ENCODE measurements around the gene CHAF1B.

The CHAF1B gene

DNA sequence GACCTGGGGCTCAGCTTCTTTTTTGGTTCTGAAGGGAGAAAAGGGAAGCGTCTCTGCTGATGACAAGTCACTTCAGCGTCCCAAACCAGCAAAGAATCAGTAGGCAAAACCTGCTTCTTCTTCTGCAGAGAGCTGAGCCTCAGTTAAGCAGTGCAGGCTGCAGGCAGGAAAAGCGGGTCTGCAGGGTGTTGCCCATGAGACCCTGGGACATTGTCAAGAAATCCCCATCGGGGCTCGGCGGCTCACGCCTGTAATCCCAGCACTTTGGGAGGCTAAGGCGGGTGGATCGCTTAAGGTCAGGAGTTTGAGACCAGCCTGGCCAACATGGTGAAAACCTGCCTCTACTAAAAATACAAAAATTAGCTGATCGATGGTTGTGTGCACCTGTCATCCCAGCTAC, 78.0 kb downstream of the CHAF1B start:
- no peak for DNase-seq (ENCODE audit: insufficient read length, low spot score)
- FAIRE-seq = no peak
- TF ChIP-seq, protein P1, sequence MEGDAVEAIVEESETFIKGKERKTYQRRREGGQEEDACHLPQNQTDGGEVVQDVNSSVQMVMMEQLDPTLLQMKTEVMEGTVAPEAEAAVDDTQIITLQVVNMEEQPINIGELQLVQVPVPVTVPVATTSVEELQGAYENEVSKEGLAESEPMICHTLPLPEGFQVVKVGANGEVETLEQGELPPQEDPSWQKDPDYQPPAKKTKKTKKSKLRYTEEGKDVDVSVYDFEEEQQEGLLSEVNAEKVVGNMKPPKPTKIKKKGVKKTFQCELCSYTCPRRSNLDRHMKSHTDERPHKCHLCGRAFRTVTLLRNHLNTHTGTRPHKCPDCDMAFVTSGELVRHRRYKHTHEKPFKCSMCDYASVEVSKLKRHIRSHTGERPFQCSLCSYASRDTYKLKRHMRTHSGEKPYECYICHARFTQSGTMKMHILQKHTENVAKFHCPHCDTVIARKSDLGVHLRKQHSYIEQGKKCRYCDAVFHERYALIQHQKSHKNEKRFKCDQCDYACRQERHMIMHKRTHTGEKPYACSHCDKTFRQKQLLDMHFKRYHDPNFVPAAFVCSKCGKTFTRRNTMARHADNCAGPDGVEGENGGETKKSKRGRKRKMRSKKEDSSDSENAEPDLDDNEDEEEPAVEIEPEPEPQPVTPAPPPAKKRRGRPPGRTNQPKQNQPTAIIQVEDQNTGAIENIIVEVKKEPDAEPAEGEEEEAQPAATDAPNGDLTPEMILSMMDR (IDR thresholded peaks at IDR 0.05; ENCODE audit: insufficient read depth, missing control alignments) = no peak

GRCh38 chr21:36463991-36464390, 78.8 kb downstream of the CHAF1B start:
- TF ChIP-seq, protein P1 (IDR thresholded peaks at IDR 0.05; ENCODE audit: insufficient read depth, missing control alignments) = no peak
- no peak for FAIRE-seq
- DNase-seq (ENCODE audit: insufficient read length, low spot score) = no peak

DNA sequence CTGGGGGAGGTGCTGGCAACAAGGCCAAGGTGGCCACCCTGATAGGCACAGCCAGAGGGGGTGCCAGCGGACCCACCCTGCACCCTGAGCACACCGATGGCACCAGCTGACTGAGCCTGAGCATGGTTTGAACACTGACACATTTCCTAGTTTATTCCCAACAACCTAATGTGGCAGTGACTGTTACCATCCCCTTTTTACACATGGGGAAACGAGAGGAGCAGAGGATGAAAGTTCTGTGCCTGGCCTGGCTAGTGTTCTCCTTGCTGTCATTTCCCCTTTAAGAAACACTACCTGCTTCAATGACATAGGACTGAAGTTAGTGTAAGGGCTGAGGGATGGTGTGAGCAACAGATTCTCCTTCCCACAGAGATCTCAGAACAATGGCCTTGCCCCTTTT, 79.4 kb downstream of the CHAF1B start:
- TF ChIP-seq, protein P1 (IDR thresholded peaks at IDR 0.05; ENCODE audit: insufficient read depth, missing control alignments) = no peak
- DNase-seq (ENCODE audit: insufficient read length, low spot score) (no peak), FAIRE-seq (no peak)

- FAIRE-seq (no peak), DNase-seq (ENCODE audit: insufficient read length, low spot score) (no peak)
- TF ChIP-seq, protein P1 (IDR thresholded peaks at IDR 0.05; ENCODE audit: insufficient read depth, missing control alignments) = no peak
Measured at GRCh38 chr21:36465478-36465877, 80.3 kb downstream of the CHAF1B start.

DNA sequence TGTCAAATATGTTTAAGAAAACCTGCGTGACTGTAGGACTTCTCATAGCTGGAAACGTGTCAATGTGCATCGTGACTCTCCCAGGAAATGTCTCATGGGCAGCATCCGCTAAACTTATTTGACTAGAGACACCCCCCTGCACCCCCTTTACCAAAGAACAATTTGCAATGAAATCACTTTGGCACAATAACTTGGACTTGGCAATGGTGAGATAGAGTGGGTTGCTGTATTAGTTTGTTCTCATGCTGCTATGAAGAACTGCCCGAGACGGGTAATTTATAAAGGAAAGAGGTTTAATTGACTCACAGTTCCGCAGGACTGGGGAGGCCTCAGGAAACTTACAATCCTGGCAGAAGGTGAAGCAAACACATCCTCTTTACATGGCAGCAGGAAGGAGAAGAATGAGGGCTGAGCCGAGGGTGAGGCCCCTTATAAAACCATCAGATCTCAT, 80.9 kb downstream of the CHAF1B start:
- no peak for FAIRE-seq
- DNase-seq (ENCODE audit: insufficient read length, low spot score) = no peak
- TF ChIP-seq, protein P1 (IDR thresholded peaks at IDR 0.05; ENCODE audit: insufficient read depth, missing control alignments) = no peak
